22Rv1 (cell line): ENCODE results near the gene HEPACAM2.

Experiments used
- CTCF ChIP-seq: fragments of 450-650 bp; IDR thresholded peaks from 2 replicates; pipeline ENCODE4 v1.5.1; 2017; ENCODE audit warnings: mild to moderate bottlenecking
- ZFX ChIP-seq: fragments of 450-650 bp; IDR thresholded peaks from 2 replicates; pipeline ENCODE4 v1.6.1; 2017; ENCODE audit warnings: antibody characterized with exemption, borderline replicate concordance

DNA sequence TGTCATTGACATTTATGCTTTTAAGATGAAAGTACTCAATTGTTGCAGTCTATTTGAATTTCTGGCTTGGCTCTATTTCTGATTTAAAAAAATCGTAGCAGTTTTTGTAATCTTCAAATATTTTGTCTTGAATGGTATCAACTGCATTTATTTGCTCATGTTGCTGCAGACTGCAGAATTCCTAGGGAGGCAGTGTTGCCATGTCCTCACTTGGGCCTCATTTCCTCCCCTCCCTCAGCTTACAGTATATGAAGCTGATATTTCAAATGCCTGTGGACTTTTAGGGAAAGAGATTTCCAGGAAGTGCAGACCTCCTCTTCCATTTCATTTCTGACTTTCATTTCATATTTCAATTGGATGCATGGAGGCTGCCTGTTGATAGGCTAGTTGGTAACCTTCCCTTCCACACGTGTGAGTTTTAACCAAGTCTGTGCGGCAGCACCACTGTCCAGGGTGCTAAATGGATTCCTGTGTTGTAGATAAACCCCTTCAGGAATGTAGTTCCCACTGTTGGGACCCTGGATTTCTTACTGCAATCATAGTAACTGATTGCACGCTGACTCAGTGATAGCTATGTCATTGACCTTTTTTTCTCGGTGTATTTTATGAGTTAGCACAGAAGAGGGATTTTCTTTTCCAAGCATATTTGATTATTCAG, 23.4 kb upstream of the HEPACAM2 start:
- TF ChIP-seq CTCF (no peak), ZFX (no peak)
